Epidermal melanocyte (primary cell): ENCODE results near the gene TGFBR2.
"Not testable (repeated sequence)": the region's sequence is repeated elsewhere in the genome, so short reads cannot be mapped to it uniquely, and the experiment has no call there.

ENCODE experiments used
- DNase-seq: peaks from one replicate; pipeline ENCODE4 v3.0.0; 2011; ENCODE audit warnings: low spot score; ENCODE audit not compliant: insufficient read length

TGFBR2 gene

GRCh38 chr3:30655187-30655812, 48.9 kb downstream of the TGFBR2 start:
- no peak for DNase-seq

DNA sequence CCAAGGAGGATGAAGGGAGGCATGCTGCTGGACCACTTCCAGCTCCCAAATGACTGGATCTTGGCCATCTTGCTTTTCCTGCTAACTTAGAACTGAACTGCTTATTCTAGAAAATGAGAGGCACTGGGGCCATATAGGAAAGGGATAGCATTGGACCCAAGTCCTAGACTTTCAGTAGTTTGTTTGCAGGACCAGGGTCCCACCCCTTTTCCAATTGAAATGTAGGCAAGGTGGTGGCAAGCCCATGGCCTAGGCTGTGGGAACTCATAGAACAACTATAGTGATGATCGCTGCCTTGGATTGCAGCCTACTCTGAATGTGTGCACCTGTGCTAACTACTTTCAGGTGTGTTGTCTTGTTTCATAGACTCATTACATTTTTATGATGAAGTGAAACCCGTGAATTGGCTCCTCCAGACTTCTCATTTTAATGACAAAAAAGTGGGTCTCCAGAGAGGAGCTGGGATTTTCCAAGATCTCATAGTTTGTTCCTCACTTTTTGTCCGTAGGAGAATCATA, 50.3 kb downstream of the TGFBR2 start:
- no peak for DNase-seq

- DNase-seq, result no peak
Observed at GRCh38 chr3:30657914-30658313, 51.5 kb downstream of the TGFBR2 start.

GRCh38 chr3:30658328-30659052, 52.1 kb downstream of the TGFBR2 start:
- no peak for DNase-seq

- DNase-seq, result peak; percentile 62
Observed at GRCh38 chr3:30659270-30660130, 53.1 kb downstream of the TGFBR2 start.

DNA sequence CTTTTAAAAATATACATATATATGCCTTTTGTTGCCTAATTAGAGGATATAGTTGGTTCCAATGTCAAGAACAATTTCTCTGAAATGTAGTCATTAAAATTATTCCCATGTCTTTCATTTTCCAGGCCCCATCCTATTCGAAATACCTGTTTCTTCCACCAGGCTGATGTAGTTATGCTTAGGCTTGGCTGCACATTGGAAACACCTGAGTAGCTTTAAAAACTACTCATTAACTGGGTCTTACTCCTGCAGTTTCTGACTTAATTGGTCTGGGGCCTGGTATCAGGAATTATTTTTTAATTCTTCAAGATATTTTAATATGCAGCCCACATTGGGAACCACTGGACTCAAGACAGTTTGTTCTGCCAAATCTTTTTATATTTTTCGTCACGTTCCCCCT, 53.7 kb downstream of the TGFBR2 start:
- DNase-seq, result no peak

- DNase-seq, result no peak
Observed at GRCh38 chr3:30660656-30661055, 54.3 kb downstream of the TGFBR2 start.

DNA sequence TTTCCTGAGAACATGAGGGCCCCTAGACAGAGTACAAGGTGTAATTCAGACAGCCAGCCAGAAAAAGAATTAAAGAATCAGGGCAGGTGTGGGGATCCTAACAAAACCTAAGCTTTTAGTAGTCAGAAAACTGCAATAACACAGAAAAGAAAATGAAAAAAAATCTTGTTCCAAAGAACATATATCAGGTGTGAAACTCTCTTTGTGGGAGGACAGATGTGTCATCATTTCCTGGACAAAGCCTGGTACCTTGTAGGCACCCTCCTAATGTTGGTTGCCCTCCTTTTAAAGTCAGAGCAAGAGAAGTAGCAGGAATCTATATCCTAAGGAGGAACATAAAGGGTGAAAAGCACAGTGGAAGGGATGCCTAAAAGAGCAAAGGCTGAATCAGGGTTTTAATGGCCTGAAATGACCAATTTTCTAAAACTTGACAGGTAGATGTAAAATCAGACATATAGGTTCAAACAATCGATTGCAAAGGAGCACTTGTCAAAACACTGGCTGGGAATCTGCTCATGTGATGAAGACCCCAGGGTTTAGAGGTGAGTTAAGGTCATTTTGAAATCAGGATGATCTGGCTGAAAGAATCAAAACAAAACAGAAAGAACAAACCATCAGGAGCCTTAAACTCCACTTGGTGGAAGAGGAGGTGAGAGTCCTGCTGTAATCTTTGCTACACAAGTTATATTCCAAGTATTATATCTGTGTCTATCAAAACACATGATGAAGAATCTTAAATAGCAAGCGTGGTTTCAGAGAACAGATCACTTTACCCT, 54.9 kb downstream of the TGFBR2 start:
- DNase-seq, result no peak

DNA sequence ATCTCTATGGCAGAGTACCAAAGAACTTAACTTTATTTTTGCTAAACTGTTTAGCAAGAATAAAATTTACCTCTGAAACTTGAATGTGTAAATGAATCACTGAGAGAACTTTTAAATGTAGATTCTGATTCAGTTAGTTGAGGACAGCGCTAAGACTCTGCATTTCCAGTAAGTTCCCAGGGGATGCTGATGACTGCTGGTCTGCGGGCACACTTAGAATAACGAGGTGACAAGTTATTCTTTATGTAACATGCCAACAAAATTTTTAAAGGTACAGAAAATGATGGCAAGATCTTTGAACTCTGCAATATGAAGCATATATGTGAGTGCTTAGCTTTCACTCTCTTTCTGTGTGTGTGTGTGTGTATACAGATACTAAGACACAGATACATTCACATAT, 56.4 kb downstream of the TGFBR2 start:
- DNase-seq, result no peak

GRCh38 chr3:30663533-30664241, 57.3 kb downstream of the TGFBR2 start:
- DNase-seq, result no peak

GRCh38 chr3:30664459-30664858, 58.1 kb downstream of the TGFBR2 start:
- DNase-seq, result no peak

DNA sequence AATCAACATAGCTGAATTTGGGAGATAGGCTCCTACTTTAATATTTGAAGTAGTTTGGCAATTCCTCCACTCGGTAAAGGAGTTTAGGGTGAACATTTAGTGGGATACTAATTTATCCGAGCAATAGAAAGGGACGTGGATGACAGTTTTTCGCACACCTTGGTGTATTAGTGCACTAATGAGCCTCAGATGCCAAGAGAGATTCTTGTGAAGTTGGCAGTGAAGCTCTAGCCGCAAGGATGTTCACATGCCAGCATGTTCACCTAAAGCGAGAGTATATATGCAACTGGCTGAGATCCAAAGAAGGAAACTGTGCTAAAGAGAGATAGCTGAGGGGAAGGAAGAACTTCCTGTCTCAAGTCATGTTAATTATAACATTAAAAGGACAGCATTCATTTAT, 58.5 kb downstream of the TGFBR2 start:
- no peak for DNase-seq

GRCh38 chr3:30665539-30665938, 59.1 kb downstream of the TGFBR2 start:
- no peak for DNase-seq

- no peak for DNase-seq
Observed at GRCh38 chr3:30666572-30667279, 60.3 kb downstream of the TGFBR2 start.

DNA sequence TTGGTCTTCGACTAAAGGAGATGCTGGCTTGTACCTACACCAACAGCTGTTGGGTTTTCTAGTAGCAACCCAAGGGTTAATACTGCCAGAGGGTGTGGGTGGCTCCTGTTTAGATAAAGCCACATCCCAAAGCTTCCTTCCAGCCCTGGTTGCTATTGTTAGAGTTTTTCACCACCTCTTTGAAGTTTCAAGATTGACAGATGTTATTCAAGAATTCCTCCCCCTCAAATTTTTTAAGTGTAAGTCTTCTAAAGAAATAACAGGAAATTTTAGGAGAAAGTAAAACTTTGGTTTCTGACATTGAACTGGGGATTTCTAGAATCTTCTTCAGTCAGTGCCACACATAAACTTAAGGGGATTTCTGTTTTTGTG, 60.9 kb downstream of the TGFBR2 start:
- no peak for DNase-seq

- DNase-seq, result no peak
Observed at GRCh38 chr3:30668051-30668609, 61.7 kb downstream of the TGFBR2 start.

GRCh38 chr3:30669360-30669934, 63.0 kb downstream of the TGFBR2 start:
- DNase-seq, result not testable (repeated sequence)

GRCh38 chr3:30670292-30670691, 63.9 kb downstream of the TGFBR2 start:
- no peak for DNase-seq

GRCh38 chr3:30671527-30672286, 65.3 kb downstream of the TGFBR2 start:
- DNase-seq, result no peak
